NCI-H2029 treated with DMSO at 0.1 percent for 48 hours (cell line): Measurements from ENCODE around the gene SERPINB2.
"Not testable (repeated sequence)": the region's sequence is repeated elsewhere in the genome, so short reads cannot be mapped to it uniquely, and the experiment has no call there.

Source experiments
- DNase-seq: peaks from one replicate; lab custom pipeline; 2025; lab: John Stamatoyannopoulos, UW

Gene SERPINB2

DNA sequence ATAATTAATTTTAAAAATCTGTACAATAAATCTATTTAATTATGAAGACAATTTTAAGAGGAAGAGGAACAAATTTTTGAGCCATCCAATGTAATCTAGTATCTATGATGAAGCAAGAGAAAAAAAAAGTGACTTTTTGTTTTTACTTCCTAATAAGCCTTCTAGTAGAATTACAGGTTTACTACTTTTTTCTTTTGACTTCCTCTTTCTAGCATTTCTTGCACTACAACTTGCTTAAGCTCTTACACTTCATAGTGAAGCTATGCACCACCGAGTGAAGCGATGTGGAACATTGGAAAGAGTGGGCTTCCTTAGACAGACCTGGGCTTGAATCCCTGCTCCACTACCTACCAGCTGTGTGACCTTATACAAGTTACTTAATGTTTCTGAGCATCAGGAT is 2.1 kb downstream of the SERPINB2 start:
- DNase-seq = no peak

DNA sequence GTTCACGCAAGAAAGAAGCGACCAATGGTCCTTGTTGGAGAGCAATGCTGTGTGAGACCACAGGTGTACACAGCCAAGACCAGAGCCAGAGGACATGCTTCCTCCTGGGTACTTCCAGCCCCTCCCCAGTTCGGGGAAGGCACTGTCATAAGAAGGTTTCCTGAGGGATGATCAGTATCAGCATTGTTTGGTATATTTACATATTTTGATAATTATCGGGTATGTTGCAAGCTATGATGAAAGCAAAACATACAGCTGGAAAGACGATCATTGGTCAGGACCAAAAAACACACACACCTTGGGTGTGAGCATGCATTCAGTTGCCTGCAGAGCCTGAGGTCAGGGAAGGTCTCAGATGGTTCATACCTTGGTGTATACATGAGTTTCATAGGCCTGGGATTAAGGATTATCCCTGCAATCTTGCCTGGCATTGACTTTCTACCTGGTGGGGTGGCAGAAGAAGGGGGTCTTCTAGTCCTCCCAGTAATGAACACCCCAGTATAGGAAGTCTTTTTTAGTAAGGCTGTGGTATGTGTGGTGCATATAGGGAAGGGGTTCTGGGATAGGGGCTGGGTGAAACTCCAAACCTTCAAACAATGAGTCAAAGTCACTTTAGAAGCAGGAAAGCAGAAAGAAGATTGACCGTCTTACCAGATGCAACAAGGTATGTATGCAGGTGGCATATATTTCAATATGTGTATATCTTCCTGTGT is 2.9 kb downstream of the SERPINB2 start:
- no peak for DNase-seq

GRCh38 chr18:63890950-63891304 is 3.4 kb downstream of the SERPINB2 start:
- no peak for DNase-seq

- no peak for DNase-seq
Measured at GRCh38 chr18:63892566-63892965, 5.1 kb downstream of the SERPINB2 start.

- no peak for DNase-seq
Measured at GRCh38 chr18:63894106-63894772, 6.7 kb downstream of the SERPINB2 start.

DNA sequence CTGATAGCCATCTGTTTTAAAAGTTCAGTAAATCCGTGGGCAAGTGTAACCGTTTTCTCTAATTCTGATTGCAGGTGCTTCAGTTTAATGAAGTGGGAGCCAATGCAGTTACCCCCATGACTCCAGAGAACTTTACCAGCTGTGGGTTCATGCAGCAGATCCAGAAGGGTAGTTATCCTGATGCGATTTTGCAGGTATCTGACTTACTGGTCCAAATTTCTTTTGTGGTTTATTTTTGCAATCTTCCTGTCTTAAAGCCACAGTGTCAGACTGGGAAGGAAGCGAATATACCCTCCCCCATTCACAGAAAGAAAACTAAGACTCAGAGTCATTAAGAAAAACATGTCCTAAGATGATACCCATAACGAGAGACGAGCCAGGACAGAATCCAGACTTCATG is 7.7 kb downstream of the SERPINB2 start:
- no peak for DNase-seq

DNA sequence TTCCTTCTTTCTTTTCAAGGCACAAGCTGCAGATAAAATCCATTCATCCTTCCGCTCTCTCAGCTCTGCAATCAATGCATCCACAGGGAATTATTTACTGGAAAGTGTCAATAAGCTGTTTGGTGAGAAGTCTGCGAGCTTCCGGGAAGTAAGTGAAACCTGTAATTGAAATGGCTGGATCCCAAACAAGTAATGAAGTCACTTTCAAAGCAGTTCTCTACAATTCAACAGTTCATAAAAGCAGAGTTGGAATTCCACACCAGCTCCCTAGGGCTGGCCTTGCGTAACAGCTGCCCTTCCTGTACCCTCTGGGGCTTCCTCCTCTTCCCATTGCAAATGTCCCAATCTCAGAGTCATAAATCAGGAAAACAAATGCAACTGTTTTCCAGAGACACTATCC is 9.6 kb downstream of the SERPINB2 start:
- no peak for DNase-seq

DNA sequence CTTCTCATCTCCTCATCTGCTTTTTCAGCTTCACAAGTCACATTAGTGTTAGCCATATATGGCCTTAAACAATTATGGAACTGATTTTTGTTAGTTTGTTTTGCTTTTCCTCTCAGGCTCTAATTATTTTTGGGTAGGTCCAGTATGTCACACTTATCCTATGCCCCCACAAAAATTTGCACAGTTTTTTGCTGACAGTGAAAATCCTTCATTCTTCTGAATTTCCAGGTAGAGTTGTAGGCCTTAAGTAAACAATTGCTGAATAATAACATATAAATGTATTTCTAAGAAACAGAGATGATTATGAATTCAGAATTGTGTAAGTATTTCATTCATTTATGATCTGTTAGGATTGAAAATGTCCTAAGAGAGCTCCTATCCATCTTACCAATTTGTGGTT is 11.7 kb downstream of the SERPINB2 start:
- no peak for DNase-seq

DNA sequence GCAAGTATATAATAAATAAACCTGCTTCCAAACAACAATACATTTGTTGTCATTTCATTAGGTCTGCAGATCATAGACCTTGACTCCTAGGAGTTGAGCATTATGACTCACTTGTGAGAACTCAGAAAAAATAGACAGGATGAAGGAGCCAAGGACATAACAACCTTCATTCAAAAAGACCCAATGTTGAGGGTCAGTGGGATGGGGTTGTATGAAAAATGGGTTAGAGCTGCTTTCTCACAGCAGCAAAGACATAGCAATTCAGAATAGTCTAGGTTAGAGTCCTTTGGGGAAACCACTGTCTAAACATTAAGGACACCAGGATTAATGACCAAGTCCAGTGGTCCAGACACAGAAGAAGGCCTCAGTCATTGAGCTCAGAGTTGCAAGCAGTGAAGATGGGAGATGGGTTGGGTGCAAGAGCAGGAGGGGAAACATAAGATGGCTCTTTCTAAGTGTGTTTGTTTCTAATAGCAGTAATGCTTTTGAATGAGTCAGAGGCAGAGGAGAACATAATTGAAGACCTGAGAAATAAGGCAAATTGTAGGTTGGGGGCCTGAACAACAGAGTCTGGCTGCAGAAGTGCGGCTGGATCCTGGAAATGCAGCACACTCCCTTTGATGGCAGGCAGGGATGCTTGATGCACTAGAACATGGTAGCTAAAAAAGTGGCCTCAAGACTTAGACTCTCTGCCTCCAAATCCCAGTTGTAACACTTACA is 16.5 kb downstream of the SERPINB2 start:
- DNase-seq = no peak

DNA sequence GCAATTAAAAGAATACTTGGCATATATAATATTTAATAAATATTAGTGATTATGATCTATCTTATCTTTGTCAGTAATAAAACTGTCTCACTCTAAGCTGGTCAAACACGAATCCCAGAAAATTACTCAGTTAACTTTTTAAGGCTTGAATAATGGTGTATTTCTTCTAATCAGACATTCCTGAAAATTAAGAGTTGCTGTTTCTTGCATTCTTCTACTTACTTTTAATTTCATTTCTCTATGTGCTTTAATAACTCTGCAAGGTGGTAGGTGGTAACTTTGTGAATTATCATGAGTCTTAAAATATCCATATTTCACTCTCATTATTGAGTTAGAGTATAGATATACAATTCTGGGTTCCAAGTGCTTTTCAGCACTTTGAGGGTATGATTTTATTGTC is 17.2 kb downstream of the SERPINB2 start:
- DNase-seq = no peak

GRCh38 chr18:63905361-63905760 is 17.9 kb downstream of the SERPINB2 start:
- DNase-seq = no peak

GRCh38 chr18:63906056-63906455 is 18.6 kb downstream of the SERPINB2 start:
- DNase-seq = no peak

- DNase-seq = no peak
Measured at GRCh38 chr18:63907664-63908063, 20.2 kb downstream of the SERPINB2 start, which contains the start of gene SERPINB10. SERPINB10 (plus strand) TSS chr18:63907958; CDS start chr18:63915511, 7,553 bp downstream.

DNA sequence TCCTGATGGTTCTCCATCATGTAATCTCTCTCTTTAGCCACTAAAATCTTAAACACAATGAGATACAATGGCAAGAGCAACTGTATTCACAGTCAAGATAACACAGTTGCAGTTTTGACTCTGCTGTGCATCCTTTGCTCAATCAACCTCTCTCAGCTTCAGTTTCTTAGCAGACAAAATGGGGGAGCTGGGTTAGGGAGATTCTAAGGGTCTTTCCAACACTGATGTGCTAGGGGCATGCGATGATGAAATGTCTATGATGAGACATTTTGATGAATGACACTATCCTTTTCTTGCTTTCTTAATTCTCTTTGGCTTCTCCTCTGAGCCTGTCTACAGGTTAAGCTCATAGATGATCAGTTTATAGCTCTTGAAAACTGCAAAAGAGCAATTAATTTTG is 21.4 kb downstream of the SERPINB2 start:
- DNase-seq = no peak

GRCh38 chr18:63909870-63910269 is 22.4 kb downstream of the SERPINB2 start:
- no peak for DNase-seq

GRCh38 chr18:63917817-63918216 is 30.3 kb downstream of the SERPINB2 start:
- no peak for DNase-seq

DNA sequence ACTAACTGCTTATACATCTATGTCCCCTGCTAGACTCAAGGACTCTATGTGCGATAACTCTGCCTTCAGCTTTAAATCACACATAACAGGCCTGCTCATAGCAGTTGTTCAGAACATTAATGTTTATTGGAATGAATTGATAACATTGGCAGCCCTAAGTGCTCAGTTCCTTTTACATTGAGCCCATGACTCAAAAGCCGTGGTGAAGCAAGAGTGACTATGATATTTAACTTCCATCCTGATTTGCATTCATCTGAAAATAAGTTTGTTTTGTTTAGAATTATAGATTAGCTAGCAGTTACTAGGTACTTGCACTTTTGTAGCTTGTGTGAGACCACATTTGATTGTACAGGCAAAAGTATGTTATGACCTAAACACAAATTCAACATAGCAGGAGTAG is 34.5 kb downstream of the SERPINB2 start:
- DNase-seq = no peak

DNA sequence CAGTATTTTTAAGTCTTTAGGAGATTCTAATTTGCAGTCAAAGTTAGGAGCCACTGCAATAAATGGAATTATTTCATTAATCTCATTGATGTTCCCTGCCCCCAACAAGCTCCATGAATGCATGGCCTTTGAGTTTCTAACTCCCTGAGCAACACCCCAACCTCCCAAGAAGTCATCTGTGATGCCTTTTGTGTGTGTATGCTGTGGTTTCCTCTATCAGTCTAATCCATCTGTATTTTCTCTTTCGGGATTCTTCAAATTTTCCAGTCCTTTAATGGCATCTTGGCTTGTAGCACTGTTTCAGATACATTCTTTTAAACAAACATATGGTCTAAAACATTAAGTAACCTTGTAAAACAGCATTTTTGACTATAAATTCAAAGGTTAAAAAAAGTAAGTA is 37.0 kb downstream of the SERPINB2 start:
- no peak for DNase-seq

DNA sequence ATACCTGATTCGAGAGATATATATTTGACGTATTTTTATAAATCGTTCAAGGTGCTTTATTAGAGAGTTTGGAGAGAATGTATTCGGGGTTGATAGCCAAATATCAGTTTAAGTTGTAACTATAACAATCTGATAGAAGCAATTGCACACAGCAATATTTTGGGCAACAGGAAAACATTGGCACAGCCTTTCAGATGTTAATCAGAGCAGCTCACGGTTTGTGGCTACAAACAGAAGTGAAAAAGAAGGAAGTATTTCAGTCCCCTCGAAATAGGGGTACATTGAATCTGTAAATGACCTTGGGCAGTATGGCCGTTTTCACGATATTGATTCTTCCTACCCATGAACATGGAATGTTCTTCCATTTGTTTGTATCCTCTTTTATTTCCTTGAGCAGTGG is 40.8 kb downstream of the SERPINB2 start:
- DNase-seq = no peak

DNA sequence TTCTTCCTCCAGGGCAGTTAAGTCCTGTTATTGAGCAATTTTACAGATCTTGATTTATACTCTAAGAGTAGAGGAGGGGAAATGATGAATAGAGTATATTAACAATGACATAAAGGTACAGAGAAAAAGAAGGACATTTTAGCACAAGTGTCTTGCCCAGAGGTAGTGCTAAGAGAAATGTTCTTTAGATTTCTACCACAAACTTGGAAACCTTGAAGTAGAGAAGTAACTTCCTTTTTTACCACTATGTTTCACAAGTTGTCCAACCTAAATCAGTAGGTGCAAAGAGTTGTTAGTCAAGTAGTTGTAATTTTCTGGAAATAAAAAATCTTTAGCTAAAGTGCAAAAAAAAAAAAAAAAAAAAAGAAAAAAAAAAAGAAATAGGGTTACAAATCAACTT is 41.9 kb downstream of the SERPINB2 start:
- DNase-seq = not testable (repeated sequence)

DNA sequence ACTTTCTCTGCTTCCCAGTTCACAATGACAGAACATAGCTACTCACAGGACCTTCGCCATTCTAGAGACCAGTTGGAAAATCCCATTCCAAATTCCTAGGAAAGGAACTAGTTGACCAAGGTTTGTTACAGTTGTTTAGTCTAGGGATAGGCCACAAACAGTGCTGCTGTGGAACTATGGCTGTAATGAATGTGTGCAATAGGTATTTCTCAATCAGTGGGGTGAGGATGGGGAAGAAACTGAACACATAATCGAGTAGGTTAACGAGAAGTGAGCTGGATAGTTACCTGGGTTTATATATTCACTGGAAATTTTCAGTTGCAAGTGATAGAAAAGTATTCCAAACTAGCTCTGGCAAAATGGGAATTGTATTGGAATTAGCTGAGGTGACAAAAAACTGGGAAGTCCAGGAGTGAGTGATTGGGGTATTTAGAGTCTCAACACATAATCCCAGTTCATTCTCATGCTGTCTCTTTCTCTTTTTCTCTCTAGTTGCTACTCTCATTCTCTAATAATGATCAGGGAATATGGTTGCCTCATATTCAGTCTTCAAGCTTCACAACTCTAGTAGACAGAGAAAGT is 43.4 kb downstream of the SERPINB2 start:
- no peak for DNase-seq

DNA sequence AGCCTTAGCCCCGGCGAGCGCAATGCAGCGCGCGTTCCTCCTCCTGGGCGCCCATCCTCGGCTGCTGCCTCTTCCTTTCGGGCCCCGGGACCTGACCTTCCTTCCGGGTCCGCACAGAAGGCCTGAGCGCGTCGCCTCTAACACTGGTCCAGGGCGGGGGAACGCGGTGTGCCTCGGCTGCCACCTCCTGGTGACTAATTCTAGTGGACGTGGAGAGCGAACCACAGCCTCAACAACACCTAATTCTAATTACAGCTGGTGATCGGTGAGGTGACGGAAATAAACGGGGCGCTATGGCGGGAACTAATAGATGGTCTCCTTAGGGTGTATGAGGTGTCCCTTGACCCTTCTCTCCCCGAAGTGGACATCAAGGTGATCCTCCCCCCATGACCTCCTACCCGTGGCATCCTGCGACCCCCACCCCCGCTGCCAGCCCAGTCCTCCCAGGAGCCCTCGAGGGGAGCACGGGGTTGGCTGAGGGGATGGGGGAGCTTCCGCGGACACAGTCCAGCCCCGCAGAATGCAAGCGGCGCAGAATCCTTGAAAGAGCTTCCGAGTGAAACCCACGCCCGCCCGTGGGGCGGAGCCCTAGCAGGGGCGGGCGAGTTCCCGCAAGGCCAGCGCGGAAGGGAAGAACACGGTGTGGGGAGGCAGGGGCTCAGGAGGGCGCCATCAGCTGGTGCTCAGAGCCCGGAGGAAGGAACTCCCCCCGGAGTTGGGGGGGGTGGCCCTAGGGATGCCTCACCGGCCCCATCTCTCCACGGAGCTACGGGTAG is 48.8 kb downstream of the SERPINB2 start:
- peak; percentile 2 for DNase-seq
